HG03045 (cell line): ENCODE data around the gene RNF39.
"Not testable (repeated sequence)": the region's sequence is repeated elsewhere in the genome, so short reads cannot be mapped to it uniquely, and the experiment has no call there.

Source experiments
- ATAC-seq: cut with Tn5 transposase; IDR thresholded peaks from one replicate; pipeline ENCODE4 v1.9.1; 2021; ENCODE audit warnings: mild to moderate bottlenecking, moderate library complexity; ENCODE audit not compliant: unreplicated experiment

RNF39 gene

DNA sequence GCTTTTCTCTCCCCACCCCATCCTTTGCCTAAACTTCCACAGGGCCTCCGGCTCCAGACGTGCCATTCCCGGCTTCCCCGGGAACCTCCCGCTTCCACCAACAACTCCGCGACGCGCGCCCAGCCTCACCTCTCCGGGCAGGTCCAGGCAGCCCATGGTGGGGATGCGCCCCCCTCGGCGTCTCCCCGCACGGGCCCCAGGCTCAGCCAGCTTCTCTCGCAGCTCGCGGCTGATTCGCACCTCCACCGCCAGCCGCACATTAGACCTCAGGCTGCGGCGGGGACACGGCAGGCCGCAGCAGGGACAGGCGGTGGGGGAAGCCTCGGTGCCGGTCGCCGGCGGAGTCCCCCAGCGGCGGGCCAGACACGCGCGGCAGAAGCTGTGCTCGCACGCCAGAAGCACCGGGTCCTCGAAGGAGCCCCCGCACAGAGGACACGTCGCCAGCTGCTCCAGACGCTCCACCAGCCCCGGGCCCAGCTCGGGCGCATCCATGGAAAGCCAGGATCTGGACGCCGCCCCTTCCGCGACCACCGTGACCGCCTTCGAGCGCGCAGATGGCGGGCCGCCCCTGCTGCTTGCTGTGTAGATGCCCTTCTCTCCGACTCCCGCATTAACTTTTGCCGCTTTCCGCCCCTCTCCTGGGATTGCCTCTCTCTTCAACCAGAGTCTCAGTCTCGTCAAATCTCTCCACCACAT is at the start of gene RNF39:
RNF39 (minus strand) TSS at position 676 of the 696 bp plus-strand sequence; CDS start at position 492, 184 bp downstream.
- no peak for ATAC-seq

- ATAC-seq: no peak
Measured at GRCh38 chr6:30122515-30122914, 46.9 kb upstream of the RNF39 start.

- ATAC-seq: no peak
Measured at GRCh38 chr6:30121446-30122366, 46.1 kb upstream of the RNF39 start.

DNA sequence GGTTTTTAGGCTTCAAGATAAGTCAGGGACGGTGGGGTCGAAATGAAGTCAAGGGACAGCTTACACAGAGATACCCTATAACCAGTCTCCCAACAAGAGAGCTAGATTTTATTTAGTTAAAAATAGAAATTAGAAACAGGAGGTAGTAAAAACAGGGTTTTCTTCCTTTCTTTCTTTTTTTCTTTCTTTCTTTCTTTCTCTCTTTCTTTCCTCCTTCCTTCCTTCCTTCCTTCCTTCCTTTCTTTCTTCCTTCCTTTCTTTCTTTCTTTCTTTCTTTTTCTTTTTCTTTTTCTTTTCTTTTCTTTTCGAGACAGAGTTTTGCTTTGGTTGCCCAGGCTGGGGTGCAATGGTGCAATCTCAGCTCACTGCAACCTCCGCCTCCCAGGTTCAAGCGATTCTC is 43.1 kb upstream of the RNF39 start:
- ATAC-seq: not testable (repeated sequence)

DNA sequence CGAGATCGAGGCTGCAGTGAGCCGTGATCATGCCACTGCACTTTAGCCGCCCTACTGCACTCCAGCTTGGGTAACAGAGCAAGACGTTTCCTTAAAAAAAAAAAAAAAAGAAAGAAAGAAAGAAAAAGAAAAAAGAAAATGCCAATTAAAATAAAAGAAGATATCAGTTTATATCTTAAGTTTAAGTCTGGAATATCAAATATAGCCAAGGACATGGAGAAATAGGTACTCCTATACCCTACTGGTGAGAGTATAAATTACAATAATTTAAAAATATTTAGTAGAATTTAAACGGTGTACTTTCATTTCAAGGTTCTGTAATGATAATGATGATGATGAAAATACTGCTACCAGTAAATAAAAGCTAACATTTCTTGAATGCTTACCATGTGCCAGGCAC is 41.2 kb upstream of the RNF39 start:
- no peak for ATAC-seq

DNA sequence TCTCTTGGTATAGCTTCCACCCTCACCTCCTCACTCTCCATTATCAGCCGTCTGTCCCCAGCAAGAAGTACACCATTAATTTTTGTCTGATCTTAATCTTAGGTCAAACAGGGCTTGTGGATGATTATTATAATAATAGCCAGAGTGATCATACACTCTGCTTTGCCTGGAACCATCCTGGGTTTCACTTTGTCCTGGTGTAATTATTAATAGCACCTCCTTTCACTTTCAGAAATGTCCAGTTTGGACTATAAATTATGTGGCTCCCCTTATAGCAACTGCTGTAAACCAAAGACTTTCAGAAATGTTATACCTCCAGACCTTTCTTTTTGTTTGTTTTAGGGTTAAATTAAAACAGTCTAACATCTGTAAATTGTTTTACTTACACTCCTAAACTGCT is 38.3 kb upstream of the RNF39 start:
- no peak for ATAC-seq

DNA sequence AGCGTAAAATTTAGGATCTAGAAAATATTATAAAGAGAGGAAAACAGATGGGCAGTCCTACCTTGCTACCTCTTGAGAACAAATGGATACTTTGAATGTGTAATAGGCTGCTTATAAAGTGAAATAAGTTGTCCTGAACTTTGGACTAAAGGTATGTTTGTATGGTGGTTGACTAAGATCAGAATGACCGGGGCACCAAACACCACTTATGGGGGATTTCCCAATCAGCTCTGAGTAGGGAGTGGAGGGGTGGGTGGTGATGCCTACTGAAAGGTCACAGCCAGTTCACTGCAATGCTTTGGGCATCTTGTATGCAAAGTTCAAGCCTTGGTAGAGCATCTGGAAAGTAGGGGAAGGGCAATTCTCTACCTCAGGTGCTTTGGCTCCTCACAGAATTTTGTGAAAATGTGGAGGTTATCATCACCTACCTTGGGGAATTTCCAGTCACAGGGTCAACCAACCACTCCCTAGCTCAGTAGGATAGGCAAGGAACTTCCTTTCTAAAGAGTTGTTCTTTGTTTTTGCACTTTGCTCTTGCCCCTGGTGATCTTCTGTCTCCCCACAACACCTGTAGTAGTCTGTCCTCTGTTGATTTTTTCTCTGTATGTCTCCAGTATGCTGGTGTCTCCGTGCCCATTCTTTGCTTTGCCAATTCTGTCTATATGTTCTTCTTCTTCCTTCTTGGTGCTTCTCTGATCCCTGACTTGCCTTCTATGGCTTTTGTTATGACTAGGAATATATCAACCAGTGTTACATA is 37.6 kb upstream of the RNF39 start, which contains the start of gene TRIM31:
TRIM31 (minus strand) TSS at position 88 of the 757 bp plus-strand sequence. CDS start 285 bp downstream, outside the sequence.
- no peak for ATAC-seq

GRCh38 chr6:30112402-30112994 is 36.9 kb upstream of the RNF39 start:
- no peak for ATAC-seq

DNA sequence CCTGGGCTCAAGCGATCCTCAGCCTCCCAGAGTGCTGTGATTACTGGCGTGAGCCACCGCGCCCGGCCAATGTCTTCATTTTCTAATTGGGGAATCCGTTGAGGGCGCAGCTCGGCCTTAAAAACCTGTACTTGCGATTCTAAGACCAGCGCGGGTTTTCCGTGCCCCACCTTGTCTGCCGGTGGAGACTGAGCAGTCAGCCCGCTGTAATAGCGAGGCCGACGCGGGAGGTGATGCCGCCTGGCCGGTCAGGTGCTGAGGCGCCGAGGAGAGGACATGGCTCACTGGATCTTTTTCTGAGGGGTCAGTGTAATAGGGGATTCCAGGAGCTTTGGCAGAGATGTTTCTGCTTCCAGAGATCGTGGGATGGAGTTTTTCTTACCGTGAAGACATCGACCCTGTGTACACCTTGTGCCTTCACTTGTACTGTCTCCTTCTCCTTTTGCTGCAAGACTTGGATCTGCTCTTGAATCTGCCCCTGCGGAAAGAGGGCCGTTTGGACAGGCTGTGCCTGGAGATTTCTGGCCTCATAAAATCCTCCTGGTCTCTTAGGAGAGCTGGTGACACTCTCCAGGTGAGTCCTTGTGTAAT is 35.8 kb upstream of the RNF39 start:
- no peak for ATAC-seq

DNA sequence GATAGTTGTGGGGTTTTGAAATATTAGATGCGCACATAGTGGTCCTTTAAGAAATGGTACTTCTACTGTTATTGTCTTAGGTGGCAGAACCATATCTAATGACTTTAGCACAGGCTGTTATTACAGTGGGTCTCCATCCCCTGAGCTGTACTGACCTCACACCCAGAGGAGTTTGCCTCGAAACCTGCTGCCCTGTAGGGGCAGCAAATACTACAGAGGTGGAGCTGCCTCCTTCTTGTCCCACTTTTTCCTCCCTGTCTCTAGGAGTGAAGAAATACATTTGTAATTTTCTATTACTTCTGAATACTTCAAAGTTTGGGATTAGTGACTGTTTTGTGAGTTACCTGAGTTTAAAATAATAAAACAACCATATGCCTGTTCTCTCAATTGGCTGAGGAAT is 29.1 kb upstream of the RNF39 start:
- ATAC-seq: no peak

- ATAC-seq: no peak
Measured at GRCh38 chr6:30103872-30104179, 28.3 kb upstream of the RNF39 start.

GRCh38 chr6:30102970-30103871 is 27.7 kb upstream of the RNF39 start:
- peak; percentile 68 for ATAC-seq

GRCh38 chr6:30102414-30102969 is 26.9 kb upstream of the RNF39 start:
- no peak for ATAC-seq

DNA sequence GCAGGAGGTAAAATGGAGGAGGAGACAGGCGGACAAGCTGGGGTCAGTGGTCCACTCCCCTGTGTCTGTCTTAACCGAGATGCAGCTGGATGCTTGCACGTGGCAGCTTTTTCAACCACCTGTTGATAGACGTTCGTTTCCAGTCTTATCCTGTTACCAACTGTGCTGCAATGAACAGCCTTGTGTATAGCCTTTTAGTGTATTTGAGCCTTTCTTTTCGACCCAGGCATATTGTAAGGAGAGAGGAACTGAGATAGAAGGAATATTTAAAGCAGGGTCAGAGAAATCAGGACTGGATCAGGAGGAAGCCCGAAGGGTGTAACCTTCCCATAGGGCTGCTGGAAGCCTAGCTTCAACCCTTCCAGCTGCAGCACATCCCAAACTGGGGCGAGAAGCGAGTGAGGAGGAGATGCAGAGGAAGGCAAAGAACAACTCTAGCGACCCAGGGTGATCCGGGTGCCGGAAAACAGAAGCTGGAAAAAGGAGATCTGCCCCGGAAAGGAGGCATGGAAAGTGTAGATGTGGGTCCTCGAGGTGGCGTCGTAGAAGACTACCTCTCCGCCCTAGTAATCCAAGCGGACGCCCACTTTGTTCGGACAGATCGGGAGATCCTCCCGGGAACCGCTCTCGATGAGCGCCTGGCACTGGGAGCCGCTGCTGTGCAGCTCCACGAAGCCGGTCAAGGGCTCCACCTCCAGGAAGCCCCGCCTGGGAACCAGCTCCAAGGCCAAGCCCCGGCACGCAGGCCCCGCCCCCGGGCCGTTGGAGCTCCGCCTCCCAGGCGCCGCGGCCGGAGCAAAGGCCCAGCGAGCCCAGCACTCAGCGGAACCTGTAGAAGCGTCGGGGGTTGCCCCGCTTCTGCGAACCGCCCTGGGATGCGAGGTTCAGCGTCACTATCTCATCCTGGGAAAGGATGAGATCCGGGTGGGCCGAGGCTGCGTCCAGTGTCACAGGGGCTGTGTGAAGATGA is 26.2 kb upstream of the RNF39 start:
- peak; percentile 64 for ATAC-seq

DNA sequence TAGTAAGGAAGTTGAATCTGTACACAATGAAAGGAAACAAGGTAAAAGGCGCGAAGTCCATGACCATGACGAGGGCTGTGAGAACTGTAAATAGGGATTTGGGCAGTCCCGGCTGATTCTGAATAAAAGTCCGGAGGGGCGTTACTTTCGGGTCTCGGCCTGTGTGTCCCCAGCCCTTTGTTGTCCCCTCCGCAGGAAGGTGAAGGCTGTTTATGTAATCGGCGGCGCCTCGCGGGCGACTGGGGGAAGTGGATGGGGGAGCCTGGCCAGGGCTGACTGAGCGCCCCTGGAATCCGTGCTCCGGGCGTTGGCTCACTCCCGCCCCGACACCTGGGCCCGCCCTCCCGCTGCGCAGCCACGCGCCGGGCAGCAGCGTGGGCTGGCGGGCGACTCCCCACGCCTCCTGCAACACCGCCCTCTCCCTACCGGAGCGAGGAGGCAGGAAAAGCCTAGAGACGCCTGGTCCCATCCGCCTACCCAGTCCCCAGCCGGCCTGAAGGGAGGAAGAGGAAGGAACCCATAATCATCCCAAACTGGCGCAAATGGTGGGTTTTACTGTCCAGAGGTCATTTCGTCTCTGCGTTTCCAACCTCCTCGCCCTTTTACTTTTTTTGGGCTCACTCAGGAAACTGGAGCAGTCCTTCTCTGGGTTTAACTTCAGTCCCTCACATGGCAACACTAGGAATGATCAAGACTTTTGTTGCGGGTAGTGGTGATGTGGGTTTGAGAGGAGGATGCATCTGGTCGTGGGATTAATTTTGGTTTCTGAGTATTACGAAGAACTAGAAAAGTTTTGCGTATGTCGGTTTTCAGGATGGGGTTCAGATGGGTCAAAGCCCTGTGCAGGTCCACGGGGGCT is 25.2 kb upstream of the RNF39 start:
- no peak for ATAC-seq

- no peak for ATAC-seq
Measured at GRCh38 chr6:30100154-30100553, 24.6 kb upstream of the RNF39 start.
